HCT116 (cell line): ENCODE results near the gene PIK3R4. TPM values are rescaled to one million over a fixed set of nuclear protein-coding genes. Genes with fewer than 3 reads are reported as not detected.

ENCODE experiments used
- ATAC-seq: fragments of 200-7000 bp; cut with Tn5 transposase; 2 replicates; pipeline ENCODE4 v1.9.1; 2020; ENCODE audit warnings: mild to moderate bottlenecking, moderate library complexity
- BruUV-seq: library from RNA; stranded (reverse); fragments of 400-500 nt; replicated peaks from 2 replicates; lab custom pipeline; 2021; lab: Mats Ljungman, UMichigan
- CTCF ChIA-PET: fragments of 300-600 bp; sonication (Branson Sonifier 250); formaldehyde crosslinking; loops from one replicate; lab custom pipeline; 2021; ENCODE audit warnings: antibody characterized with exemption; lab: Charles Lee
- POLR2A ChIA-PET: fragments of 300-600, 350-600 bp; sonication (Branson Sonifier 250); formaldehyde crosslinking; loops from one replicate; lab custom pipeline; 2021; ENCODE audit warnings: antibody characterized with exemption; lab: Charles Lee
- RAD21 ChIA-PET, 2 experiments: fragments of 300-600 bp; sonication (Branson Sonifier 250); formaldehyde crosslinking; loops; one replicate each; lab custom pipeline; 2023; ENCODE audit warnings: low total read pairs in 2 of 2; ENCODE audit not compliant: uncharacterized antibody in 2 of 2, unreplicated experiment in 2 of 2, low non-redundant PET in 1 of 2; lab: Charles Lee
- DNase-seq: peaks from one replicate; pipeline ENCODE4 v3.0.0-alpha.2; 2010; ENCODE audit warnings: low read depth, low spot score
- H2AFZ ChIP-seq: fragments of 200-600 bp; shearing (Covaris generic), sonication (generic); 2 replicates; pipeline ENCODE4 v1.6.1; 2017; ENCODE audit warnings: low read depth, mixed run types, mixed read lengths, antibody characterized with exemption, low read length; ENCODE audit not compliant: poor library complexity, severe bottlenecking
- H3K27ac ChIP-seq: 2 replicates; pipeline ENCODE4 v1.5.1; 2012; ENCODE audit warnings: low read depth, low read length
- H3K27me3 ChIP-seq: fragments of 200-600 bp; sonication (generic); 2 replicates; pipeline ENCODE4 v1.6.1; 2016; ENCODE audit warnings: mixed run types, low read length, mixed read lengths; ENCODE audit not compliant: insufficient read depth
- H3K36me3 ChIP-seq, 2 experiments: fragments of 200-500 bp in 1 of 2; fragments of 200-600 bp in 1 of 2; sonication (Bioruptor generic) in 1 of 2; sonication (generic) in 1 of 2; 2 replicates each; pipeline versions ENCODE4 v1.5.1 to v1.6.1; 2014 to 2016; ENCODE audit warnings: low read length in 2 of 2, inconsistent platforms in 1 of 2, mixed read lengths in 1 of 2, mixed run types in 1 of 2; ENCODE audit not compliant: insufficient read depth in 2 of 2, control insufficient read depth in 1 of 2
- H3K4me1 ChIP-seq, 2 experiments: fragments of 200-600 bp in 1 of 2; sonication (generic) in 1 of 2; 2 replicates each; pipeline versions ENCODE4 v1.5.1 to v1.6.1; 2012 to 2017; ENCODE audit warnings: low read length in 2 of 2, inconsistent platforms in 1 of 2, mild to moderate bottlenecking in 1 of 2, mixed read lengths in 1 of 2, mixed run types in 1 of 2, moderate library complexity in 1 of 2; ENCODE audit not compliant: insufficient read depth in 2 of 2, control insufficient read depth in 1 of 2
- H3K4me2 ChIP-seq: fragments of 200-600 bp; sonication (generic); 2 replicates; pipeline ENCODE4 v1.6.1; 2017; ENCODE audit warnings: mixed run types, low read length, mixed read lengths
- H3K4me3 ChIP-seq, 2 experiments: fragments of 200-600 bp in 1 of 2; sonication (generic) in 1 of 2; replicated peaks in 1 of 2; 2 replicates each; pipeline ENCODE4 v1.5.1; 2011 to 2016; ENCODE audit warnings: low read length in 2 of 2, control low read depth in 1 of 2, low read depth in 1 of 2, mild to moderate bottlenecking in 1 of 2, mixed read lengths in 1 of 2, mixed run types in 1 of 2
- H3K79me2 ChIP-seq: fragments of 200-600 bp; sonication (generic); 2 replicates; pipeline ENCODE4 v1.6.1; 2017; ENCODE audit warnings: mild to moderate bottlenecking, mixed run types, low read length, moderate library complexity, mixed read lengths; ENCODE audit not compliant: insufficient read depth
- H3K9ac ChIP-seq: fragments of 200-600 bp; sonication (generic); 2 replicates; pipeline ENCODE4 v1.6.1; 2016; ENCODE audit warnings: low read length, mixed read lengths
- H3K9me2 ChIP-seq: fragments of 200-600 bp; sonication (generic), shearing (Covaris generic); 2 replicates; pipeline ENCODE4 v1.6.1; 2017; ENCODE audit warnings: mixed run types, mild to moderate bottlenecking, moderate library complexity; ENCODE audit not compliant: insufficient read depth
- H3K9me3 ChIP-seq, 2 experiments: fragments of 200-500 bp in 1 of 2; fragments of 200-600 bp in 1 of 2; sonication (Bioruptor generic) in 1 of 2; sonication (generic) in 1 of 2; 2 replicates each; pipeline ENCODE4 v1.6.1; 2014 to 2017; ENCODE audit warnings: low read length in 2 of 2, mixed read lengths in 2 of 2, inconsistent platforms in 1 of 2, low read depth in 1 of 2, mild to moderate bottlenecking in 1 of 2, mixed run types in 1 of 2, moderate library complexity in 1 of 2; ENCODE audit not compliant: control insufficient read depth in 1 of 2, insufficient read depth in 1 of 2
- H4K20me1 ChIP-seq: fragments of 200-600 bp; sonication (generic), shearing (Covaris generic); 2 replicates; pipeline ENCODE4 v1.6.1; 2017; ENCODE audit warnings: mixed run types, mild to moderate bottlenecking, moderate library complexity; ENCODE audit not compliant: insufficient read depth
- CBX3 ChIP-seq: IDR thresholded peaks from 2 replicates; pipeline ENCODE4 v1.6.1; 2012; ENCODE audit warnings: low read depth
- CEBPB ChIP-seq: IDR thresholded peaks from 2 replicates; pipeline ENCODE4 v1.6.1; 2012; ENCODE audit warnings: low read depth
- EGR1 ChIP-seq: IDR thresholded peaks from 2 replicates; pipeline ENCODE4 v1.6.1; 2012; ENCODE audit warnings: low read depth
- ELF1 ChIP-seq: IDR thresholded peaks from 2 replicates; pipeline ENCODE4 v1.6.1; 2012; ENCODE audit warnings: low read depth, borderline replicate concordance
- FOSL1 ChIP-seq: IDR thresholded peaks from 2 replicates; pipeline ENCODE4 v1.6.1; 2012; ENCODE audit warnings: low read depth
- JUND ChIP-seq: IDR thresholded peaks from 2 replicates; pipeline ENCODE4 v1.6.1; 2012
- POLR2A ChIP-seq: IDR thresholded peaks from 2 replicates; pipeline ENCODE4 v1.7.0; 2011; ENCODE audit warnings: borderline replicate concordance; ENCODE audit not compliant: insufficient read depth, insufficient read length; ENCODE audit errors: extremely low read depth
- SIN3A ChIP-seq: IDR thresholded peaks from 2 replicates; pipeline ENCODE4 v1.6.1; 2012; ENCODE audit warnings: low read depth
- YY1 ChIP-seq: IDR thresholded peaks from 2 replicates; pipeline ENCODE4 v1.6.1; 2011; ENCODE audit warnings: low read length, low read depth, moderate library complexity, mild to moderate bottlenecking; ENCODE audit not compliant: insufficient replicate concordance; ENCODE audit errors: extremely low read depth
- ZNF274 ChIP-seq: fragments of 200-500 bp; sonication (Bioruptor generic); IDR thresholded peaks from 2 replicates; pipeline ENCODE4 v1.6.1; 2014; ENCODE audit warnings: mild to moderate bottlenecking, low read depth, low read length, inconsistent platforms
- intact Hi-C: fragments of 100-400 bp; cut with micrococcal nuclease; formaldehyde crosslinking; loops from 2 replicates; pipeline ENCODE4 v1.10.0; 2022
- total RNA-seq: library from RNA; stranded (reverse); gene quantifications from one replicate; pipeline ENCODE4 v1.2.1, GENCODE V29; 2021; ENCODE audit not compliant: unreplicated experiment
- TF ChIP-seq, protein P1 (sequence below): IDR thresholded peaks from 2 replicates; pipeline ENCODE4 v1.6.1; 2012
- TF ChIP-seq, protein P2 (sequence below): IDR thresholded peaks from 2 replicates; pipeline ENCODE4 v1.6.1; 2012; ENCODE audit warnings: low read depth

Gene PIK3R4
- total RNA-seq, 1 experiment from 2014 or later, result 23.5 TPM

DNA sequence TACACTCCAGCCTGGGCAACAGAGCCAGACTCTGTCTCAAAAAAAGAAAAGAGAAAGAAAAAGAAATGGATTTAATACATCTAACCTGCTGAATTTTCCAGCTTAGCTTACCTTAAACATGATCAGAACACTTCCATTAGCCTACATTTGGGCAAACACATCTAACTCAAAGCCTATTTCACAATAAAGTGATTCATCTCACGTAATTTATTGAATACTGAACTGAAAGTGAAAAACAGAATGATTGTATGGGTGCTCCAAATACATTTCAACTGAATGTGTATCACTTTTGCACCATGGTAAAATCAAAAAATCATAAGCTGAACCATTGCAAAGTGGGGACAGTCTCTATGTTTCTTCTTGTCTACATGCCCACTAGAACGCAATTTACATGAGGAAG, 9.0 kb downstream of the PIK3R4 start:
- no TSS peak for BruUV-seq
- no peaks in the 10 kb centered on the region for H3K27me3 ChIP-seq
- H3K9me3 ChIP-seq, result no peaks in the 10 kb centered on the region
- no peak overlapping the region for H3K9ac ChIP-seq
- RAD21 ChIA-PET, result no interaction called here
- no peak overlapping the region for H2AFZ ChIP-seq
- H3K4me2 ChIP-seq, result no peak overlapping the region
- no peak for TF ChIP-seq YY1
- TF ChIP-seq POLR2A, result no peak
- TF ChIP-seq ELF1, result no peak
- TF ChIP-seq JUND, result no peak
- no peak for TF ChIP-seq CBX3
- no peak for TF ChIP-seq SIN3A
- no peak for TF ChIP-seq EGR1
- TF ChIP-seq FOSL1, result no peak
- TF ChIP-seq, protein P1, sequence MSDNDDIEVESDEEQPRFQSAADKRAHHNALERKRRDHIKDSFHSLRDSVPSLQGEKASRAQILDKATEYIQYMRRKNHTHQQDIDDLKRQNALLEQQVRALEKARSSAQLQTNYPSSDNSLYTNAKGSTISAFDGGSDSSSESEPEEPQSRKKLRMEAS, result no peak
- TF ChIP-seq, protein P2, sequence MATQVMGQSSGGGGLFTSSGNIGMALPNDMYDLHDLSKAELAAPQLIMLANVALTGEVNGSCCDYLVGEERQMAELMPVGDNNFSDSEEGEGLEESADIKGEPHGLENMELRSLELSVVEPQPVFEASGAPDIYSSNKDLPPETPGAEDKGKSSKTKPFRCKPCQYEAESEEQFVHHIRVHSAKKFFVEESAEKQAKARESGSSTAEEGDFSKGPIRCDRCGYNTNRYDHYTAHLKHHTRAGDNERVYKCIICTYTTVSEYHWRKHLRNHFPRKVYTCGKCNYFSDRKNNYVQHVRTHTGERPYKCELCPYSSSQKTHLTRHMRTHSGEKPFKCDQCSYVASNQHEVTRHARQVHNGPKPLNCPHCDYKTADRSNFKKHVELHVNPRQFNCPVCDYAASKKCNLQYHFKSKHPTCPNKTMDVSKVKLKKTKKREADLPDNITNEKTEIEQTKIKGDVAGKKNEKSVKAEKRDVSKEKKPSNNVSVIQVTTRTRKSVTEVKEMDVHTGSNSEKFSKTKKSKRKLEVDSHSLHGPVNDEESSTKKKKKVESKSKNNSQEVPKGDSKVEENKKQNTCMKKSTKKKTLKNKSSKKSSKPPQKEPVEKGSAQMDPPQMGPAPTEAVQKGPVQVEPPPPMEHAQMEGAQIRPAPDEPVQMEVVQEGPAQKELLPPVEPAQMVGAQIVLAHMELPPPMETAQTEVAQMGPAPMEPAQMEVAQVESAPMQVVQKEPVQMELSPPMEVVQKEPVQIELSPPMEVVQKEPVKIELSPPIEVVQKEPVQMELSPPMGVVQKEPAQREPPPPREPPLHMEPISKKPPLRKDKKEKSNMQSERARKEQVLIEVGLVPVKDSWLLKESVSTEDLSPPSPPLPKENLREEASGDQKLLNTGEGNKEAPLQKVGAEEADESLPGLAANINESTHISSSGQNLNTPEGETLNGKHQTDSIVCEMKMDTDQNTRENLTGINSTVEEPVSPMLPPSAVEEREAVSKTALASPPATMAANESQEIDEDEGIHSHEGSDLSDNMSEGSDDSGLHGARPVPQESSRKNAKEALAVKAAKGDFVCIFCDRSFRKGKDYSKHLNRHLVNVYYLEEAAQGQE, result no peak
- no peak for TF ChIP-seq ZNF274
- TF ChIP-seq CEBPB, result no peak
- no peaks in the 10 kb centered on the region for H4K20me1 ChIP-seq
- H3K4me3 ChIP-seq, result no peak overlapping the region
- intact Hi-C loops, result no loop called here
- no peak overlapping the region for H3K27ac ChIP-seq
- POLR2A ChIA-PET, result no interaction called here
- DNase-seq, result no peak
- H3K9me2 ChIP-seq, result no peaks in the 10 kb centered on the region
- no peak for ATAC-seq
- CTCF ChIA-PET, result no interaction called here
- H3K79me2 ChIP-seq, result peaks cover 77% of the 10 kb centered on the region
- no peaks in the 10 kb centered on the region for H3K4me1 ChIP-seq
- H3K36me3 ChIP-seq, result peaks cover 6% of the 10 kb centered on the region in 2 experiments; a peak in 3 of 4 replicates
